GM18520 (cell line): Measurements from ENCODE around the gene RHOD.
A peak's percentile ranks its signal among the peaks of the same experiment; 100 is the strongest.

Experiments
- ATAC-seq: cut with Tn5 transposase; IDR thresholded peaks from one replicate; pipeline ENCODE4 v1.9.1; 2021; ENCODE audit not compliant: unreplicated experiment

Gene RHOD

GRCh38 chr11:67113231-67113721, 56.6 kb downstream of the RHOD start:
- ATAC-seq = no peak

GRCh38 chr11:67114275-67114896, 57.7 kb downstream of the RHOD start:
- no peak for ATAC-seq

- ATAC-seq = no peak
Observed at GRCh38 chr11:67116758-67117105, 60.1 kb downstream of the RHOD start.

GRCh38 chr11:67117176-67117575, 60.5 kb downstream of the RHOD start:
- ATAC-seq = no peak

- peak; percentile 5 for ATAC-seq
Observed at GRCh38 chr11:67117672-67118180, 61.1 kb downstream of the RHOD start.

- peak; percentile 4 for ATAC-seq
Observed at GRCh38 chr11:67118181-67118766, 61.6 kb downstream of the RHOD start.

GRCh38 chr11:67118801-67119584, 62.3 kb downstream of the RHOD start, which contains the start of gene KDM2A:
TSS of gene KDM2A (plus strand) at chr11:67119263. CDS start at chr11:67121317, 2,054 bp downstream.
- ATAC-seq = peak; percentile 65

GRCh38 chr11:67119585-67120391, 63.1 kb downstream of the RHOD start:
- ATAC-seq = peak; percentile 13

- ATAC-seq = no peak
Observed at GRCh38 chr11:67120456-67120855, 63.8 kb downstream of the RHOD start.

GRCh38 chr11:67120881-67121710, 64.4 kb downstream of the RHOD start:
- ATAC-seq = peak; percentile 20
